KOPT-K1 (cell line): ENCODE measurements around the gene OR10V1.
A peak's percentile ranks its signal among the peaks of the same experiment; 100 is the strongest.
"Not testable (repeated sequence)": the region's sequence is repeated elsewhere in the genome, so short reads cannot be mapped to it uniquely, and the experiment has no call there.

Source experiments
- H3K27ac ChIP-seq: fragments of 200-600 bp; sonication (generic); 2 replicates; pipeline ENCODE4 v1.5.1; 2016; ENCODE audit warnings: antibody characterized with exemption, mild to moderate bottlenecking, low read depth, low read length; ENCODE audit not compliant: poor library complexity, severe bottlenecking
- H3K36me3 ChIP-seq: fragments of 200-600 bp; sonication (generic); 2 replicates; pipeline ENCODE4 v1.5.1; 2017; ENCODE audit warnings: antibody characterized with exemption, mild to moderate bottlenecking, low read length, moderate library complexity; ENCODE audit not compliant: insufficient read depth
- H3K9me3 ChIP-seq: fragments of 200-600 bp; sonication (generic); 2 replicates; pipeline ENCODE4 v1.5.1; 2017; ENCODE audit warnings: antibody characterized with exemption, low read length, mild to moderate bottlenecking; ENCODE audit not compliant: insufficient read depth, poor library complexity, severe bottlenecking

OR10V1 gene

DNA sequence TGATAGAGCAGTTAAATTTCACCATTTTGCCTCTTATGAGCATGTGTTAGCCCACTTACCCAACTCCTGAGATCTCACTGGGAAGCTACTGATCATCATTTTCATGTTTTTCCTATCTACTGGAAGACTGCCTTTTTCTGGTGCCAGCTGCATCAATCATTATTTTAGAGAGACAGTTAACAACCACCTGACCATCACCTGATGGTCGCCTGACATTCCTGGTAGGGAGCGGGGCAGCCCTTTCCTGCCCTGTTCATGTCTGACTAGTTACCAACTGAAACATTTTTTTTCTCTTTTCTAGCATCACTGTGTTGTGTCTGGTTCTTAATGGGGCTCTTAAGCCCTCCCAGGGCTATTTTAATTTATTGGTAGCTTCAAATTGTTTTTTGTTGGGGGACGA is 24.6 kb downstream of the OR10V1 start:
- H3K36me3 ChIP-seq: no peaks in the 10 kb centered on the region
- no peak overlapping the region for H3K27ac ChIP-seq
- peaks cover 9% of the 10 kb centered on the region for H3K9me3 ChIP-seq

DNA sequence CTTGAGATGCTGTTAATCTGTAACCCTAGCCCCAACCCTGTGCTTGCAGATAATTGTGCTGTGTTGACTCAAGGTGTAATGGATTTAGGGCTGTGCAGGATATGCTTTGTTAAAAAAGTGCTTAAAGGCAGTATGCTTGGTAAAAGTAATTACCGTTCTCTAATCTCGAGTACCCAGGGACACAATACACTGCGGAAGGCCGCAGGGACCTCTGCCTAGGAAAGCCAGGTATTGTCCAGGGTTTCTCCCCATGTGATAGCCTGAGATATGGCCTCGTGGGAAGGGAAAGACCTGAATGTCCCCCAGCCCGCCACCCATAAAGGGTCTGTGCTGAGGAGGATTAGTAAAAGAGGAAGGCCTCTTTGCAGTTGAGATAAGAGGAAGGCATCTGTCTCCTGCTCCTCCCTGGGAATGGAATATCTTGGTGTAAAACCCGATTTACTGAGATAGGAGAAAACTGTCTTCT is 32.4 kb downstream of the OR10V1 start:
- H3K27ac ChIP-seq, H3K36me3 ChIP-seq, H3K9me3 ChIP-seq: not testable (repeated sequence)

DNA sequence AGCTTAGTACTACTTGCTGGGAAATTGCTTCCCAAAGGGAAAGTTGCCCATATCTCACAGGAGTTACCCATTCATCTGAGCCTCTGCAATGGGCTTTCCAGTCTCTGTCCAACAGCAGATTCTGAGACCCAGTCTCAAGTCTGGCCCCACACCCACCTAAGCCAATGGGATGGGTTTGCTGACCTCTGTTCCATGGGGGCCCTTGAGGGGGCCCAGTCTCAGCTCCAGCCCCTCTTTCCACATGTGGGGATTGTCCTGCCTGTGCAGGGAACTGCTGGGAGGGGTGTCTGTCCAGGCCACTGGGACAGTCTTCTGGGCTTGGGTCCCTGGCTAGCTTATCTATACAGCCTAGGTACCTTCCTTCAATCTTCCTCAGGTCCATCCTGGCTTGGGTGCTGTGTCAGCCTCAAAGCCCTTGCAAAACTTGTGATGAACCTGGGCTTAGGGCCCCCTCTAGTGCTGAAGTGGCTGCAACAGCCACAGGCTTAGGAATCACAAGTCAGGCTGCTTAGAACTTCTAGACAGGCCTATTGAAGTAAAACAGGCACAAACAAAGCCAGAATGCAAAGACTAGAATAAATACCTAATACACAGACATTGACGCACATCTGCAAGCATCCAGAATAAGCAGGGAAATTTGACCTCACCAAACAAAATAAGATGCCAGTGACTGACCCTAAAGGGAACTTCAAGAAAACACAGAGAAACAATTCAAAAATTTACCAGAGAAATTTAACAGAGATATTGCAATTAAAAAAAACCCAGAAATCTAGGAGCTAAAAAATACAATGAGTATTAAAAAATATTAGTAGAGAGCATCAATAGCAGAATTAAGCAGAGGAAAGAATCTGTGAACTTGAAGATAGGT is 33.1 kb downstream of the OR10V1 start:
- Histone ChIP-seq H3K9me3 (peaks cover 4% of the 10 kb centered on the region), H3K36me3 (no peaks in the 10 kb centered on the region), H3K27ac (no peak overlapping the region)

DNA sequence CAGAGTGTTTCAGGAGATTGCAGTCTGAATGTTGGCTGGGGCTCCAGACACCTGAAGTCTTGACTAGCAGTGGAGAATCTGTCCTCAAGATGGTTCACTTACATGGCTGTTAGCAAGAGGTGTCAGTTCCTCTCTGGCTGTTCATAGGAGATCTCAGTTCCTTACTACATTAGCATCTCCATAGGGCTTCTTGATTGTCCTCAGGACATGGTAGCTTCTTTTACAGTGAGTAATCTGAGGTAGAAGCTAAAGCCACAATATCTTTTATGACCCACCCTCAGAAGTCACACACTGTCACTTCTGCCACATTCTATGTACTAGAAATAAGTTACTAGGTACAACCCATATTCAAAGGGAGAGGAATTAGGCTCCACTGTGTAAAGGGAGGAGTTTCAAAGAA is 34.3 kb downstream of the OR10V1 start:
- Histone ChIP-seq H3K36me3 (no peaks in the 10 kb centered on the region), H3K9me3 (no peaks in the 10 kb centered on the region), H3K27ac (no peak overlapping the region)

DNA sequence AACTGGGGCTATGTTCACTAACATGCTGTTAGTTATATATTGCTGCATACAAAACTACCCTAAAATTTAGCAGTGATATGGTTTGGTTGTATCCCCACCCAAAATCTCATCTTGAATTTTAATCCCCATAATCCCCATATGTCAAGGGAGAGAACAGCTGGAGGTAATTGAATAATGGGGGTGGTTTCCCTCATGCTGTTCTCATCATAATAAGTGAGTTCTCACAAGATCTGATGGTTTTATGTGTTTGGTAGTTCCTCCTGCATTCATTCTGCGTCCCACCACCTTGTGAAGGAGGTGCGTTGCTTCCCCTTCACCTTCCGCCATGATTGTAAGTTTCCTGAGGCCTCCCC is 34.9 kb downstream of the OR10V1 start:
- no peaks in the 10 kb centered on the region for H3K36me3 ChIP-seq
- H3K27ac ChIP-seq: no peak overlapping the region
- no peaks in the 10 kb centered on the region for H3K9me3 ChIP-seq

DNA sequence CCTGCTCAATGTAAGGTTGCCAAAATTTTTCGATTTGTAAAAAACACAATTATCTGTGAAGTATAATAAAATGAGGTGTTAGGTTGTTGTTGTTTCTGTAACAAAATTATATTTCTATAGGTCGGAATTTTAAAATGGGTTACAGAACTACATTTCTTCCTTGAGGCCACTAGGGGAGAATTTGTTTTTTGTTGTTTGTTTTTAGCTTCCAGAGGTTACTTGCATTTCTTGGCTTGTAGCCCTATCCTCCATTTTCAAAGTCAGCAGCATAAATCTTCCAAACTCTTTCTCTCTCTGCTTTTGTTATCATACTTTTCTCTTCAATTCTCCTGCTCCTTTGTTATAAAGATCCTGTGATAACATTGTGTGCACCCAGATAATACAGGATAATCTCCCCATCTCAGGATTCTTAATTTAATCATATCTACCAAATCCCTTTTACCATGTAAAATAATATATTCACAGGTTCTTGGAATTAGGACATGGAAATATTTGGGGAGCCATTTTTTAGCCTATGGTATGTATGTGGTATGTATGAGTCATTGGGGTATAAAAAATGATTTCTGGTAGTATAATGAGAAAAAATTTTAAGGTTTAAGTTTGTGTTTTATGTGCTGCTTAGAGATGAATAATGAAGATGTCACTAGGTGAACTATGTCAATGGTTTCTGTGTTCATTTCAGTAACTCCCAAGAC is 35.4 kb downstream of the OR10V1 start:
- no peaks in the 10 kb centered on the region for H3K9me3 ChIP-seq
- H3K27ac ChIP-seq: no peak overlapping the region
- H3K36me3 ChIP-seq: no peaks in the 10 kb centered on the region

DNA sequence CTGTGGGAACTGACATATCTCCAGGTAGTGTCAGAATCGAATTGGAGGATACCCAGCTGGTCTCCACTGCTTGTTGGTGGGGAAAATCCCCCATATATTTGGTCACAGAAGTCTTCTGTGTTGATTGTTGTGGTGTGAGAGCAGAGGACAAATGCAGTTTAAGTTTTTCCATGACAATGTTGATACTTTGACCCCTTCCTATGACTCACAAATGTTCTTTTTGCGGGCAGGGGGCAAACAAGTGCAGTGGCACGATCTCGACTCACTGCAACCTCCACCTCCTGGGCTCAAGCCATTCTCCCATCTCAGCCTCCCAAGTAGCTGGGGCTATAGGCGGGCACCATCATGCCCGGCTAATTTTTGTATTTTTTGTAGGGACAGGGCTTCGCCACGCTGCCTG is 37.4 kb downstream of the OR10V1 start:
- Histone ChIP-seq H3K27ac (no peak overlapping the region), H3K9me3 (no peaks in the 10 kb centered on the region), H3K36me3 (no peaks in the 10 kb centered on the region)

DNA sequence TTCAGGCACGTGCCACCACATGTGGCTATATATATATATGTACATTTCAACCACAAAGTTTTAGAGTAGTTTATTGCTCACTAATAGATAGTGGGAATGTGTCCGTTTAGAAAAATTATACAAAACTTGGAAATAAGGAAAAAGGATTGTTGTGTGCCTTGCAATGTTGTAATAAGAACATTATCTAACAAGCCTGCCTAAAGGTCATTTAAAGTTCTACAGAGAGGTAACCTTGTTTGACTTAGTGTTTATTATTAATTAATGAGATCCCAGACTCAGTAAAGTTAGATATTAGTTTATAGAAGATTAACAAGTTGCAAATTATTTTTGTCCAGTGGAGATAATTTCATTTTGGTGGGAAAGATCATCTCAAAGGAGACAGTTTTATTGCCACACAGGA is 39.4 kb downstream of the OR10V1 start:
- no peaks in the 10 kb centered on the region for H3K36me3 ChIP-seq
- no peaks in the 10 kb centered on the region for H3K9me3 ChIP-seq
- H3K27ac ChIP-seq: no peak overlapping the region

DNA sequence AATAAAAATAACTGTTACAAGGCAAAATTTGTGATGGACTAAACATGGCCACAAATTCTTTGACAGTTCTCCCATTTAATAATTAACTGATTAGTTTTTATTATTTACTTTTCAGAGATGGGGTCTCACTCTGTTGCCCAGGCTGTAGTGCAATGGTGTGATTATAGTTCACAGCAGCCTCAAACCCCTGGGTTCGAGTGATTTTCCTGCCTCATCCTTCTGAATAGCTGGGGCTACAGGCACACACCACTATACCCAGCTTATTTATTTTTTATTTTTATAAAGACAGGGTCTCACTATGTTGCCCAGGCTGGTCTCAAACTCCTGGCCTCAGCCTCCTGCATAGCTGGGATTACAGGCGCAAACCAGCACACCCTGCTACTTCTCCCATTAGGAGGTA is 40.4 kb downstream of the OR10V1 start:
- Histone ChIP-seq H3K9me3 (no peaks in the 10 kb centered on the region), H3K36me3 (no peaks in the 10 kb centered on the region), H3K27ac (no peak overlapping the region)

DNA sequence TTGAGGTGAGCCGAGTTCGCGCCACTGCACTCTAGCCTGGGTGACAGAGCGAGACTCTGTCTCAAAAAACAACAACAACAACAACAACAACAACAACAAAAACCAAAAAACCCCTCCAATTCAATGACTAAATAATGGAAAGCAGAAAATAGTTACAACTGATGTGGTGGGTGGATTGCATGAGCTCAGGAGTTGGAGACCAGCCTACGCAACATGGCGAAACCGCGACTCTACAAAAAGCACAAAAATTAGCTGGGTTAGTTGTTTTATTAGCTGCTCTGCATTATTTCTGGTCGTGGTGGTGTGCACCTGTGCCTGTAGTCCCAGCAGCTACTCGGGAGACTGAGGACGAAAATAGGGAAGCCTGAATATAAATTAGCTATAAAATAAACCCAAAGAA is 42.2 kb downstream of the OR10V1 start:
- Histone ChIP-seq H3K27ac (no peak overlapping the region), H3K9me3 (no peaks in the 10 kb centered on the region), H3K36me3 (peaks cover 9% of the 10 kb centered on the region)

DNA sequence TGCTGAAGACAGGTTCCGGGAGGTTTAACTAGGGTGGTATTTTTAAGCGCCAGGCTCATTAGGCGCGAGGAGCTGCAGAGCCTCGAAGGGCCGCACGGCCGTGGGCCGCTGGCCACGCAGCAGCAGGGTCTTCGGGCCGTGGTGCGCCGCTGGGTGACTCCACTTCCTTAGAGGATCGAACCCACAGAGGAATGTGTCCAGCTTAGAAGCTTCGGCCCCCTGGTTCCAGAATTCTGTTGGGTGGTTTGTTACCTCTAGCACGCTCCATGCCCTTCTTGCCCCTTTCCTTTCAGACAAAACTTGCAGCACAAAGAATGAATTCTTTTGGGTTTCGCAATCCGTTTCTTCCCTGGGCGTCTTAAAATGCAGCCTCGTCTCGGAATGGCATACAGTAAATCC is 44.0 kb downstream of the OR10V1 start:
- Histone ChIP-seq H3K9me3 (no peaks in the 10 kb centered on the region), H3K27ac (peak overlapping the region; percentile 89), H3K36me3 (peaks cover 28% of the 10 kb centered on the region)

DNA sequence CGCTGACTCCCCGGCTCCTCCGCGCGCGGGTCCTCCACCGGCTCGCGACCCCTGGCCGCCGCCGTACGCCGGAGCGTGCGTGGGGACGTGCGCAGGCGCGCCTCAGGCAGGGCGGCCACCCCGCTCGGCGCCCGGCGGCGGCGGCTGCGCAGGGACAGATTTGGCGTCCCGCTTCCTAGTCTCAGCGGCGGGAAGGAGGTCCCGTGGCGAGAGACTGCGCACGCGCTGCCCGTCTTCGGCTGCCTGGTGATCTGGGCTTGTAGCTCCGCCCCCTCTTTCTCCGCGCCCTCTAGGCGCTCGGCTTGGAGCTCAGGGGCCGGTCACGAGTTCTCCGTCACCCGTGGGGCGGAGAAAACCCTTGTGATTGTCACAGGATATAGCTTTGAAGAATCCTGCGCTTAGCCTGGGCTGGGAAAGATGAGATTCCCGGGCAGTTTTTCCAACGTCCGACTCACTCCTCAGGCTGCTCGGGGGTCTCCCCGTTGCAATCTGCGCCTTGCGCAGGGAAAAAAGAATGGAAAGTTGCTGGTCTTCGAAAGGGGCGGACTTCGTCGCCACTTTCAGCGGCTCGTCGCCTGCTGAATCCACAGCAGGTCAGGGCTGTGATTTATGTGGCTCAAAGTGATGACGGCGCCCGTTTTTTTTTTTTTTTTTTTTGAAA is 44.6 kb downstream of the OR10V1 start, which contains the start of gene PATL1:
Gene PATL1 (minus strand): TSS at position 88 of the 661 bp plus-strand sequence. CDS start 142 bp downstream, outside the sequence.
- Histone ChIP-seq H3K9me3 (no peaks in the 10 kb centered on the region), H3K27ac (peak within 1 kb of the TSS; percentile 89), H3K36me3 (peaks cover 33% of the 10 kb centered on the region)

DNA sequence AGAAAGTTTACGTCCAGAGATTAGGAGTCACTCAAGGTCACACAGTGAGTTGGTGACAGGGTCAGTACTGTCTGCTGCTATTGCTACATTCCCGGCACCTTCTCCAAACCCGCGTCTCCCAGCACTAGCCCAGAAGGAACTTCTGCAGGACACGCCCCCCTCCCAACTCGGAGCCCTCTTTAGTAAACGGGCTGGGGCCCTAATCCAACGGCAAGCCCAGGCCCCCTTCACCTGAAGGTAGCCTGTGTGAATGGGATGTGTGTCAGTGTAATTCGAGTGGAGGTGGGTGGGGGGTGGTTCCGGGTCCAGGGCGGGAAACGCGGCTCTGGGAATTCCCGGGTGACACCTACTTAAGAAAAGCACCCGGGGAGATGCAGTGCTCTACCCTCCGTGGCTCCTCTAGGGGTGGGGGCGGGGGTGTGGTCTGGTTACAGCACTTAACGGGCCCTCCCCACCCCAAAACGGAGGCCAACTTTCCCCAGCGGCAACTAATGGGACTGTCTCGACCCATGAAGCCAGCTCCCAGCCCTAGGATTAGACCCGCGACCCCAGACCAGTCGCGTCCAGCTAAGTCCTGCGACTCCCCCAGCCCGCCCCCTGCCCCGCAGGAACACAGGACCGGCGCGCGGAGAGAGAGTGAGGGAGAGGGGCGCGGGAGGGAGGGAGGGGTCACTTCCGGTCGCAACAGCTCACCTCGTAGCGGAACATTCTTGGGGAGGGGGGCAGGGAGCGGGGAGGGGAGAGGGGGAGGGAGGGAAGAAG is 45.3 kb downstream of the OR10V1 start:
- no peaks in the 10 kb centered on the region for H3K9me3 ChIP-seq
- H3K36me3 ChIP-seq: peaks cover 40% of the 10 kb centered on the region
- H3K27ac ChIP-seq: peak overlapping the region; percentile 89

DNA sequence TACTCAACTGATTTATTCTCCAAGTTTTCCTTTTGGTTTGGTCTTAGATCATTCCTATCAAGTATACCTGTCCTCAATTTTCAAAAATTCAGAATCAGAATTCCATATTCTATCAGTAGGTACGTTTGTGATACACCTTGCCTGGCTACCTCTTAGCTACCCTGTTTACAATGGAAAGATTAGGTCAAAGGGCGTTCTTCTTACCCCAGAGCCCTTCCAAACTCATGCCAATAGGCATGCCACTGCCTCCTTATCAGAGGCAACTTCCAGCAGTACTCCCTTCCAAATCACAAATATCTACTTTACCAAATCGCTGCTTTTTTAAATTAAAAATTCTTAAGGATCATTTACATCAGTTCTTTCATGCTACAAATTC is 45.8 kb downstream of the OR10V1 start:
- peaks cover 46% of the 10 kb centered on the region for H3K36me3 ChIP-seq
- H3K27ac ChIP-seq: peak overlapping the region; percentile 89

DNA sequence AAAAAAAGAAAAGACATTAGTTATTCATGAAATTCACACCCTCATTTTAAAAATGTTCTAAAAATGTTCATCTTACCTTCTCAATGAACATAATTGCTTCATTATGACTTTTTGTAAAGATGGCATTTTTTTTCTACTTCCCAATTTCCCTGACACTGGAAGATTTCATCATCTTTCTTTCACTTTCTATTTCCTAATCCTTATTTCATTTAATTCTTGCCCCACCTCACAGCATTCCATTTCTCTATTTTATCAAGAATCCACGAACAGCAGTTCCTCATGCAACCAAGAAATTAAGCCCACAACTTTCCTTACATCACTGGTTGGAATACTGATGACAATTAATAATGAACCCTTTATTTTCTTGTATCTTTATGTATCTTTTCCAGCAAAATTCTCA is 46.7 kb downstream of the OR10V1 start:
- H3K9me3 ChIP-seq: no peaks in the 10 kb centered on the region
- peaks cover 54% of the 10 kb centered on the region for H3K36me3 ChIP-seq
- no peak overlapping the region for H3K27ac ChIP-seq

More for the DNA sequence above, 45.8 kb downstream of the OR10V1 start:
- H3K9me3 ChIP-seq: no peaks in the 10 kb centered on the region
